ENCODE data around the gene PLP1. TPM values are rescaled to one million over a fixed set of nuclear protein-coding genes. Genes with fewer than 3 reads are reported as not detected.
A peak's percentile ranks its signal among the peaks of the same experiment; 100 is the strongest.
"Not testable (repeated sequence)": the region's sequence is repeated elsewhere in the genome, so short reads cannot be mapped to it uniquely, and the experiment has no call there.

Gene PLP1
- total RNA-seq, 1 donor from 2014 or later, result 9.4 TPM

- intact Hi-C loops (cut with micrococcal nuclease), result loop anchor here (5.0 kb wide), 1 partner anchor 282 kb away; no protein-coding TSS in a partner anchor
- no peak for DNase-seq
- peak; percentile 25 for ATAC-seq
Observed at GRCh38 chrX:103818842-103819619, 42.4 kb downstream of the PLP1 start.

- ATAC-seq; DNase-seq; intact Hi-C loops (cut with micrococcal nuclease): not testable (repeated sequence)
Observed at GRCh38 chrX:103820802-103821201, 44.2 kb downstream of the PLP1 start.

GRCh38 chrX:103823591-103823990 is 47.0 kb downstream of the PLP1 start:
- intact Hi-C loops (cut with micrococcal nuclease), result no loop called here
- ATAC-seq (no peak), DNase-seq (no peak)

- DNase-seq (no peak), ATAC-seq (no peak)
- intact Hi-C loops (cut with micrococcal nuclease), result no loop called here
Observed at GRCh38 chrX:103825881-103826280, 49.2 kb downstream of the PLP1 start.

- intact Hi-C loops (cut with micrococcal nuclease), result no loop called here
Observed at GRCh38 chrX:103828529-103828928, 51.9 kb downstream of the PLP1 start.

GRCh38 chrX:103830848-103831247 is 54.2 kb downstream of the PLP1 start:
- intact Hi-C loops (cut with micrococcal nuclease), result no loop called here
- DNase-seq (no peak), ATAC-seq (peak; percentile 58)

More at GRCh38 chrX:103828529-103828928, 51.9 kb downstream of the PLP1 start:
- DNase-seq (no peak), ATAC-seq (peak; percentile 68)

- peak; percentile 84 for DNase-seq
- intact Hi-C loops (cut with micrococcal nuclease), result no loop called here
- ATAC-seq, result peak; percentile 64
Observed at GRCh38 chrX:103831342-103831802, 54.7 kb downstream of the PLP1 start.

GRCh38 chrX:103831803-103832544 is 55.3 kb downstream of the PLP1 start, which contains the start of gene RAB9B:
Gene RAB9B, minus strand, starts transcription at chrX:103832257. Its CDS starts 6,473 bp downstream, at chrX:103825784.
- DNase-seq, result peak; percentile 65
- intact Hi-C loops (cut with micrococcal nuclease), result no loop called here
- peak; percentile 94 for ATAC-seq

GRCh38 chrX:103839404-103839803 is 62.8 kb downstream of the PLP1 start:
- intact Hi-C loops (cut with micrococcal nuclease), result no loop called here
- ATAC-seq, result no peak
- no peak for DNase-seq

Other genes starting within 250 kb of the PLP1 start
- gene TCEAL4, start 191.3 kb upstream of the PLP1 start, total RNA-seq, result 66.1 TPM
- gene TCEAL3, start 168.9 kb upstream of the PLP1 start, total RNA-seq, result 24.5 TPM
- 20.0 TPM for gene TCEAL1, start 147.9 kb upstream of the PLP1 start, total RNA-seq
- 164 TPM for gene MORF4L2, start 90.1 kb upstream of the PLP1 start, total RNA-seq
- not detected for gene TMEM31, start 65.9 kb upstream of the PLP1 start, total RNA-seq
- 25.1 TPM for gene RAB9B, start 55.4 kb downstream of the PLP1 start, total RNA-seq
- gene TMSB15B, start 185.8 kb downstream of the PLP1 start, total RNA-seq, result 0.40 TPM
- not detected for gene H2BW1, start 236.9 kb downstream of the PLP1 start, total RNA-seq

Data from left ventricle myocardium superior (tissue), 1 donor.